GM23248 (cell line): ENCODE results near the gene FOXB2. TPM values are rescaled to one million over a fixed set of nuclear protein-coding genes. Genes with fewer than 3 reads are reported as not detected.

Source experiments
- DNase-seq: peaks from one replicate; pipeline ENCODE4 v3.0.0-alpha.2; 2015
- H2AFZ ChIP-seq: fragments of 200-600 bp; sonication (generic); 2 replicates; pipeline ENCODE4 v1.6.1; 2016; ENCODE audit warnings: antibody characterized with exemption
- H3F3A ChIP-seq: fragments of 200-600 bp; sonication (generic); 2 replicates; pipeline ENCODE4 v1.6.1; 2016; ENCODE audit warnings: mild to moderate bottlenecking, antibody characterized with exemption, mixed run types; ENCODE audit not compliant: insufficient read depth
- H3K27ac ChIP-seq: fragments of 200-600 bp; sonication (generic); 2 replicates; pipeline ENCODE4 v1.5.1; 2016; ENCODE audit warnings: mild to moderate bottlenecking
- H3K27me3 ChIP-seq: fragments of 200-600 bp; sonication (generic); replicated peaks from 2 replicates; pipeline ENCODE4 v1.6.1; 2016; ENCODE audit warnings: mild to moderate bottlenecking; ENCODE audit not compliant: insufficient read depth
- H3K36me3 ChIP-seq: fragments of 200-600 bp; sonication (generic); 2 replicates; pipeline ENCODE4 v1.6.1; 2016; ENCODE audit warnings: low read depth, mild to moderate bottlenecking
- H3K4me1 ChIP-seq: fragments of 200-600 bp; sonication (generic); 2 replicates; pipeline ENCODE4 v1.6.1; 2016; ENCODE audit warnings: mild to moderate bottlenecking; ENCODE audit not compliant: insufficient read depth
- H3K4me2 ChIP-seq: fragments of 200-600 bp; sonication (generic); one replicate; pipeline ENCODE4 v1.6.1; 2016; ENCODE audit warnings: mild to moderate bottlenecking; ENCODE audit not compliant: unreplicated experiment
- H3K4me3 ChIP-seq: fragments of 200-600 bp; sonication (generic); 2 replicates; pipeline ENCODE4 v1.5.1; 2016; ENCODE audit warnings: mild to moderate bottlenecking
- H3K79me2 ChIP-seq: fragments of 200-600 bp; sonication (generic); 2 replicates; pipeline ENCODE4 v1.6.1; 2016; ENCODE audit warnings: mild to moderate bottlenecking; ENCODE audit not compliant: insufficient read depth
- H3K9ac ChIP-seq: fragments of 200-600 bp; sonication (generic); 2 replicates; pipeline ENCODE4 v1.6.1; 2016; ENCODE audit warnings: mild to moderate bottlenecking
- H3K9me2 ChIP-seq: fragments of 200-600 bp; sonication (generic); 2 replicates; pipeline ENCODE4 v1.6.1; 2016; ENCODE audit warnings: mixed run types, mild to moderate bottlenecking, moderate library complexity; ENCODE audit not compliant: insufficient read depth
- H3K9me3 ChIP-seq: fragments of 200-600 bp; sonication (generic); one replicate; pipeline ENCODE4 v1.6.1; 2017; ENCODE audit warnings: low read depth
- H4K20me1 ChIP-seq: fragments of 200-600 bp; sonication (generic); 2 replicates; pipeline ENCODE4 v1.6.0; 2016; ENCODE audit not compliant: insufficient read depth
- EZH2 ChIP-seq: fragments of 200-600 bp; sonication (generic); IDR thresholded peaks from 2 replicates; pipeline ENCODE4 v1.6.1; 2018; ENCODE audit warnings: antibody characterized with exemption, mild to moderate bottlenecking; ENCODE audit not compliant: insufficient read depth, poor library complexity, severe bottlenecking
- EZH2phosphoT487 ChIP-seq: fragments of 200-600 bp; sonication (generic); IDR thresholded peaks from 2 replicates; pipeline ENCODE4 v1.6.1; 2018; ENCODE audit warnings: antibody characterized with exemption, moderate library complexity, mild to moderate bottlenecking, low read depth; ENCODE audit not compliant: insufficient read depth
- WGBS, 2 experiments: methylation state at CpG; one replicate each; pipeline ENCODE4 v1.1.6; 2015 to 2017; ENCODE audit warnings: low lambda C conversion rate in 2 of 2, low coverage in 1 of 2; ENCODE audit errors: missing lambda C conversion rate in 2 of 2; 5-methylcytosine and 5-hydroxymethylcytosine counted together
- in situ Hi-C: fragments of 300-500 bp; cut with MboI; formaldehyde crosslinking; loops from 2 replicates; pipeline ENCODE4 v1.15.0; 2020
- polyA plus RNA-seq: library from polyadenylated mRNA; unstranded; fragments of >200 nt; fragmentation: Nextera tagmentation; extraction: Ambion mirVana; gene quantifications from 2 replicates; pipeline ENCODE4 v1.2.1, GENCODE V29; 2016
- total RNA-seq: library from RNA; depleted of rRNA; stranded (reverse); fragments of >200 nt; shearing (Covaris generic); gene quantifications from 2 replicates; pipeline ENCODE4 v1.2.3, GENCODE V29; 2014

FOXB2 gene
- total and polyA plus RNA-seq, 2 experiments from 2014 or later, result not detected

DNA sequence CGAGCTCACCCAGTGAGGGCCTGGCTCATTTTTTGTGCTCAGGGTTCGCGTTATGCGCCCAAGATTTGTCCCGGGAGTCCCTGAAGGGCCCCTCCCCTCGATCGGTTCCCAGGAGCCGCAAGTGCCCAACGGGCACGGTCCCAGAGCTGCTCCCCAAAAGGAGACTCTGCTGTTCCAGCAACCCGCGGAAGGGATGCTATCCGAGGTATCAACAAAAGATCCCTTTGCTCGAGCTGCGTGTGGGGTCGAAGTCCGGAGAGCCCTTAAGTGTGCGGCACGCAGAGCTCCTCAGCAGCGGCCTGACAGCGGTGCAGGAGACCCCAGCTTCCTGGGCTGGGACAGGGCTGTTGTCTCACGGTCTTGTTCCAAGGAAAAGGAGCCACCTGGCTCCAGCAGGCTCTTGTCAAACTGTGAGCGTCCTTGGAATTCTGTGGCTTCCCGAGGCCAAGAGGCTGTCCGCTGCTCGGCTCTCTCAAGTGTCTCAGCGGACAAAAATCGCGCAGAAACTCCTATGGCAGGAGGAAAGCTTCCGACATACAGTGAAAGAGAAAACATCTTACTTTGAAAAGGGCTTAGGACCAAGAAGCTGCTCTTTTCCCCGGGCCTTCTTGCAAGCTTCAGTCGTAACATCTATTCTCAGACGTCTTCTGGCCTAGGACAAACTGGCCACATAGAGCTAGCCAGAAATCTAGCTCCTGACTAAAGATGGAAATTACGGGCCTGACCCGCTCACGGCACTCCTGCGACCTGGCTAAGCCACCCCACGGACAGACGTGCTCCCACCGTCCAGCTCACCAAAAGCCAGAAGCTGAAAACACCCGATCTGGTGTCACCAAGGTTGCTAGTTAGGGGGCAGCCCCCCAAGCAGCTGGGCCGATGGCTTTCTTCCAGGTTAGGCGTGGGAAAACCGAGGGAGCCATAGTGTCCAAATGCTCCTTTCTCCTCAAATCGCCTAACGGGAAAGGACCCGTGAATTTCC is 2.6 kb upstream of the FOXB2 start:
- Histone ChIP-seq H3K9me3 (no peaks in the 10 kb centered on the region), H3K79me2 (no peaks in the 10 kb centered on the region), H3K36me3 (no peaks in the 10 kb centered on the region), H4K20me1 (no peaks in the 10 kb centered on the region), H3K4me2 (no peak overlapping the region), H3K4me3 (no peak overlapping the region), H3K9ac (no peak overlapping the region), H3K27me3 (peaks cover 98% of the 10 kb centered on the region), H3K27ac (no peak overlapping the region), H2AFZ (no peak overlapping the region), H3F3A (no peaks in the 10 kb centered on the region), H3K9me2 (no peaks in the 10 kb centered on the region), H3K4me1 (no peaks in the 10 kb centered on the region)
- in situ Hi-C loops, result no loop called here
- TF ChIP-seq EZH2phosphoT487 (0 out of 2 replicates have a peak, but pooled peaks have one; percentile 12), EZH2 (peak; percentile 78)
- 10 to 15% methylated on average over 47 of the region's 47 CpGs for WGBS, 2 experiments
- DNase-seq, result no peak

DNA sequence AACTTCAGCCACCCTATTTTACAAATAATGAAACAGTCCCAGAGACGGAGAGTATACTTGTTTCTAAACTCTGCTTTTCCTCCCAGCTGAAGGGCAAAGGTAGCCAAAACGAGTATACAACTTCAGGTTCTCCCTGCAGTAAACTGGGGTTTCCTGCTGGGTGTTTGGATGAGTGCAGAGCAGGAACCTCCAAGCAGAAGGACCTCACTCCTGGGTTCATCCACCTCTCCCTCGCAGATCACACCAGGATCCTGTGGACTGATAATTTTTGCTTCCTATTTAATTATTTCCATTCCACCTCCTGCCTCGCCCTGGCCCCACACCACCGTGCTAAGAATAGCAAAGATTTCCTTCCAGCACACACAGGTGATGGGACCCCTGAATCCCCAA is 2.0 kb upstream of the FOXB2 start:
- no peak overlapping the region for H3K9ac ChIP-seq
- peaks cover 99% of the 10 kb centered on the region for H3K27me3 ChIP-seq
- no peaks in the 10 kb centered on the region for H3K9me2 ChIP-seq
- H4K20me1 ChIP-seq, result no peaks in the 10 kb centered on the region
- no peak overlapping the region for H3K4me2 ChIP-seq
- TF ChIP-seq EZH2phosphoT487, result no peak
- TF ChIP-seq EZH2, result no peak
- H2AFZ ChIP-seq, result no peak overlapping the region
- no peak overlapping the region for H3K27ac ChIP-seq
- no peaks in the 10 kb centered on the region for H3K79me2 ChIP-seq
- H3K4me1 ChIP-seq, result no peaks in the 10 kb centered on the region
- DNase-seq, result no peak
- H3F3A ChIP-seq, result no peaks in the 10 kb centered on the region
- 23 to 30% methylated on average over 5 of the region's 5 CpGs for WGBS, 2 experiments
- in situ Hi-C loops, result no loop called here
- H3K9me3 ChIP-seq, result no peaks in the 10 kb centered on the region
- H3K36me3 ChIP-seq, result no peaks in the 10 kb centered on the region
- no peak overlapping the region for H3K4me3 ChIP-seq

DNA sequence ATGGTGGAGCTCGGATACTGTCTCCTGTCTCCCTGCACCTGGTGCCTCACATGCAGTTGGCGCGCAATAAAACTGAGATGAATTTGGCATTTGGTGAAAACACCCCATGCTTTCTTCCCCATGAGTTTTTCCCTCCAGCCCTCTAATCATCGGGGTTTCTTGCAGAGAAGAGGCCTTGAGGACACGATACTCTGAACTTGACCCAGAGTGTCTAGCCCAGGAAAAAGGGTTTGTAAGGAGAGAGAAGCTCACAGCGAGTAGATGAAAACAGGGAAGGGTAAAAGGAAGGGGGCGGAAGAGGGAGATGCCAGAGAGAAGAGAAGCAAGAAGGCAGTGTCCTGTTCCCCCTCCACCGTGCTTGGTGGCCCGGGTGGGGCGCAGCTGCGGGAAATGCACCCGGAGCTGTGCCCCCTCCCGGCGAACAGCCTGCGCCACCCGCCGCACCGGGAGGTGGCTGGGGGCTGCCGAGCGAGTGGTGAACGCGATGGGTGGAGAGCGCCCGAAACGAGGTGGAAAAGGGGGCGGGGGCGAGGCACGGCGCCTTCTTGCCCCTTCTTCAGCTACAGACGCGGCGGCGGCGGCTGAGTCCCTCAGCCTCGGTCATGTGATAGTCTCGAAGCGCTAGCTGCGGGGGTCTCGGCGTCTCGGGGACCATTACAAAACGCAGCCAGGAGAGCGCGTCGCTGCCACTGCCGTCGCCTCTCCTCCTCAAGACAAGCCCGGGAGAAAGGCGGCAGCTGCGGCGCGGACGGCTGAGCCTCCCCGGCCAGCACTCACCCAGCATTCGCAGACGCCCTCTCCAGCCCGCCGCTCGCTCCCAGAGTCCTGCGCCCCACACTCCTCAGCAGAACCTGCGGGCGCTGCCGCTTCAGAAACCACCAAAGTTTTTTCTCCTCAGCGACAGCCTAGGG is 1.1 kb upstream of the FOXB2 start:
- Histone ChIP-seq H2AFZ (no peak overlapping the region), H3K4me2 (peak overlapping the region; percentile 3), H3K4me3 (no peak overlapping the region), H3K27me3 (peaks cover 99% of the 10 kb centered on the region), H3F3A (no peaks in the 10 kb centered on the region), H3K36me3 (no peaks in the 10 kb centered on the region), H3K79me2 (no peaks in the 10 kb centered on the region), H3K9me2 (no peaks in the 10 kb centered on the region), H3K9me3 (no peaks in the 10 kb centered on the region), H3K9ac (no peak overlapping the region), H3K27ac (no peak overlapping the region), H3K4me1 (no peaks in the 10 kb centered on the region), H4K20me1 (no peaks in the 10 kb centered on the region)
- WGBS, 2 experiments, result 5 to 8% methylated on average over 23 to 54 of the region's 64 CpGs
- peak; percentile 34 for DNase-seq
- in situ Hi-C loops, result no loop called here
- no peak for TF ChIP-seq EZH2phosphoT487
- TF ChIP-seq EZH2, result peak; percentile 87

DNA sequence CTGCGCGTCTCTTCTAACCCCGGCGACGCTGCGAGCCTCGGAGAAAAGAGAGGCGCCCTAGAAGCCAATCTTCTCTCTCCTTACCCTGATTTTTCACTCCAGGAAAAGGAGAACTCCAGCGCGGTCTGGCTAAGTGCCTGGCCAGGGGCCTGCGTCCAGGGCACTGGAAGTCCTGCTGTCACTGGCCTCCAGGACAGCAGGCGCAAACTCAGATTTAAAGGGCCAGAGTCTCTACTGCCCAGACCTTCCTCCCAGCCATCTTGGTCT is 553 bp upstream of the FOXB2 start:
- in situ Hi-C loops, result no loop called here
- no peaks in the 10 kb centered on the region for H3F3A ChIP-seq
- no peak overlapping the region for H3K9ac ChIP-seq
- H3K4me2 ChIP-seq, result peak overlapping the region; percentile 3
- no peaks in the 10 kb centered on the region for H3K9me3 ChIP-seq
- no peaks in the 10 kb centered on the region for H4K20me1 ChIP-seq
- DNase-seq, result no peak
- no peak overlapping the region for H3K27ac ChIP-seq
- H3K4me1 ChIP-seq, result no peaks in the 10 kb centered on the region
- H3K36me3 ChIP-seq, result no peaks in the 10 kb centered on the region
- no peak for TF ChIP-seq EZH2phosphoT487
- TF ChIP-seq EZH2, result no peak
- 10 to 12% methylated on average over 11 to 12 of the region's 12 CpGs for WGBS, 2 experiments
- no peaks in the 10 kb centered on the region for H3K79me2 ChIP-seq
- no peak overlapping the region for H3K4me3 ChIP-seq
- no peak overlapping the region for H2AFZ ChIP-seq
- peaks cover 99% of the 10 kb centered on the region for H3K27me3 ChIP-seq
- no peaks in the 10 kb centered on the region for H3K9me2 ChIP-seq
